Stimulated activated naive CD4-positive, alpha-beta T cell (primary cell): Measurements from ENCODE around the gene SRPK2.

Experiments
- DNase-seq, 6 experiments: peaks; one replicate each; lab custom pipeline; 2025; lab: John Stamatoyannopoulos, UW

SRPK2 gene

DNA sequence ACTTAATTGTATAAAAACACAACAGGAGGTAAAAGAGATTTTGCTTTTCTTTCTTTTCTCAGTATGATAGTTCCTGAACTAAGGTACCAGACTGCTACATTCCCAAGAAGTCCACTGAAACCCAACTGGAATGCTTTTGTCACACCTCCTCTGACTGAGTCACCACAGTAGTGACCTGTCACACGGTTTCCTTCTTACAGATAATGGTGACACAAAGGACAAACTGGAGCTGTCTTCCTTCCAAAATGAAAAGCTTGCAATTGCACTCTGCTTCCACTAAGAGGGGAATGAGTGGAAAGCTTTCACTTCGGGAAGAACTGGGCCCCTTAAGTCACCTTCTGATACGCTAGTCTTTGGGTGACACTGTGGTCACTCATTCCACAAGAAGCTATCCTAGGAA is 252.5 kb downstream of the SRPK2 start:
- no peak for DNase-seq

GRCh38 chr7:105133986-105134655 is 254.6 kb downstream of the SRPK2 start:
- no peak for DNase-seq

- DNase-seq: no peak
Observed at GRCh38 chr7:105133358-105133757, 255.4 kb downstream of the SRPK2 start.

GRCh38 chr7:105132835-105133234 is 255.9 kb downstream of the SRPK2 start:
- no peak for DNase-seq

DNA sequence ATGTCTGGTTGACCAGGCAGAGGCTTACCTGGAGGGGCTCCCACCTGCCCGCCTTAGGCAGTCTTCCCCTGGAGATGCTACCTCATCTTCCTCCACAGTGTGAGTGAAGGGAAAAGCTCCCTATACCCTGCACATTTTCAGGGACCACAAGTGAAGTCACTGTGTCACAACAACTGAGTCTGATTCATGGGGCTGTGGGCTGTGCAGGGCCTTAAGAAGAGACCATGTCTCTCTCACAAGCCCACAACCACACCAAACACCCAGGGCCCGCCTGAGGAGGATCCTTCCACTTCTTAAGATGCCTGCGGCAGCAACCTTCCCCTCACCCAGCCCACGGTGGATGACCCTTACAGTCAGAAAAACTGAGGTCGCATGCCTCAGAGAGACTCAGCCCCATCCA is 256.4 kb downstream of the SRPK2 start:
- DNase-seq: no peak

DNA sequence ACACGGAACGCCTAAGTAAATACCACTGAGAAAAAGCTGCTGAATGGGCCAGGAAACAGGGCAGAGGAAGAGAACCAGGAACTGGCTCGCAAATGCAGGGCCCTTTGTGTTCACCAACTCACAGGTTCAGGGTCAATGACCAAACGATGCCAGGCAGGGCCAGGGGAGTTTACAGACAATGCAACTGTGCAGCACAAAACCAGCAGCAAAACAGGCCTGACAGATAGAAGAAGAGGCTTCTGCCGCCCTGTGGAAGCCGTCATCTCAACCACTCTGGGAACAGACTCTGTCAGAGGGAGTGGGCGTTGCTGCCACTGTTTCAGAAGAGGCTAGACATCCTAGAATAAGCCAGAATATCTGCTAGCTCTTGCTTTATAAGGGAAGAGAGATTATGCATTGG is 256.8 kb downstream of the SRPK2 start:
- DNase-seq: no peak

GRCh38 chr7:105131033-105131656 is 257.6 kb downstream of the SRPK2 start:
- DNase-seq: no peak

DNA sequence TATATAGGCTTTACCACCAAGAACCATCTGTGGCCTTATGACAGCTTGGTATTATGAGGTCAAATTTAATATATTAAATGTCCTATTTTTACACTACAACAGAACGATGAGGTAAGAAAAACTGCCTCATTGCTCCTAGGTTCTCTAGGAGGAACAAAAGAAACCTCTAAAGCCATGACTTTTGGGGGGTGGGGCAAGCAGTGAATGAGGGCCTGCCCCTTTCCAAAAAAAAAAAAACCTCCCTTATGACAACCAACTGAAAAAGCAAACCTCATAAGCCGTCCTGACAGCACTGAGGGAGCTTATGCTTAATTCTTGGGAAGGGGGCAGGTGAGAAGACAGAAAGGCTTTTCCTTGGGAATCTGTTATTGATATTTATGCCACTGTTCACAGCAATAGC is 258.1 kb downstream of the SRPK2 start:
- no peak for DNase-seq

DNA sequence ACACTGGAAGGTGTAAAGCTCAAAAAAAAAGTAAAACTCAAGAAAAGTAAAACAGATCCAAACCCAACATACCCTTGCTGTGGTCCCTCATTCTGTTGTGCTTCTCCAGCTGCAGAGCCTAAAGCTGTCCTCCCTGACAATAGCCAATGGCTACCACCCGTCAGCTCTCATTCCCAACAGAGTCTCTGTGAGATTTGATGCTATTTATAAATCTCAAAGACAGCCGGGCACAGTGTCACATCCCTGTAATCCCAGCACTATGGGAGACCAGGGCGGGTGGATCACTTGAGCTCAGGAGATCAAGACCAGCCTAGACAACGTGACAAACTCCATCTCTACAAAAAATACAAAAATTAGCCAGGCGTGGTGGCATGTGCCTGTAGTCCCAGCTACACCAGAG is 258.7 kb downstream of the SRPK2 start:
- DNase-seq: no peak

DNA sequence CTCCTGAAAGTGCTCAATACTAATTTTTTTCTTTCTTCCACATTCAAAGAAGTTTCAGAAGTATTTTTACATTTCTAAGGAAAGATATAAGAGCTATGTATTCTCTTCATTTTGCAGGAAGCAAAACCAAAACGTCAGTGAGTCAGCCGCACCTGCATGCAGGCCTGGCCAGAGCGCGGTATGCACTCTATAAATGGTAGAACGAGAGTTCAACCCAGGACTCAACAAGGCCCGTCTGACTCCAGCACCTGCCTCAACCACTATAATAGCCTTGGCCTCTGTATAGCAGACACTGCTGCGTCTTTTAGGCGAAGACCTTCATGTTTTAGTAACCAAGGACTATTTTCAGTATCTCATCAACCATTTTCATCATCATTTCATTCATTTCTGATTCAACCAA is 261.5 kb downstream of the SRPK2 start:
- DNase-seq: no peak

DNA sequence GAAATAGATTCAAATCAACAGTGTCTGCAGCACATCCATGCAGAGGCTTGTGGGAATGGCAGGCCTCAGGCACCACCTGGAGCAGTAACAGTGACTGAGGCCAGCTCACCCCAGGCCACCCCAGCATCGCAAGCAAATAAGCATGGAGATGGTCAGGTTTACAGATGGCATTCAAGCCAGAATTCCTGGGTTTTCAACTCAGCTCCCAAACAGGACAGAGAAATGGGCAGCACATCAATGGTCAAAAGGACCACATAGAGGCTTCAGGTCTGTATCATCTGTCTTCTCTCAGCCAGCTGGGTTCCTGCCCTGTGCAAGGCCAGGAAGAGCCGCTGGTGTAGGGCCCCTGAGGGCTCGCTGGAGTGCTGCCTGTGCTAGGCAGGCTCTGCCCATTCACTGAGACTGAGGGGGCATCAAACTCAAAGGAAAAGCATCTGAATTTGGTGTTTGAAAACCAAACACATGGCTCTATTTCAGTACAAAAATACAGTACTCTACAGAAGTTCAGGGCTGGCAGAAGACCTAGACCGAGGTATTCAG is 262.2 kb downstream of the SRPK2 start:
- DNase-seq: no peak

- DNase-seq: no peak
Observed at GRCh38 chr7:105125745-105126144, 263.0 kb downstream of the SRPK2 start.

DNA sequence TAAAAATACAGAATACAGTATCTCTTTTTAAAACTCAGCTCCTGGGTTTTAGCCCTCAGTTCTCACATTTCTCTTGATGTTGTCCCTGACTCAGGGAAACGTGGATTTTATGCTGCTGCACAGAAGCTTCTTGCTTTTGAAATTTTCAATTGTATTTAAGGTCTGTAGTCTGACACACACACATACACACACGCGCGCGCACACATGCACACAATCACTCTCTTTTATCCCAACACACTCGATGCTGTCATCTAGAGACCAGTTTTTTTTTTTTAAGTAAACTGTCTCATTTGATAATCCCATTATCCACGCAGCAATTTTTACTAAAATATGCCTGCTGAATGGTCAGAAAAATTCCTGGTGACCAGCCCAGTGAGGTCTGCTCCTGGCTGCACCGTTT is 266.1 kb downstream of the SRPK2 start:
- no peak for DNase-seq

GRCh38 chr7:105118612-105119600 is 269.8 kb downstream of the SRPK2 start:
- DNase-seq: no peak

- DNase-seq: no peak
Observed at GRCh38 chr7:105112440-105113418, 276.0 kb downstream of the SRPK2 start.

DNA sequence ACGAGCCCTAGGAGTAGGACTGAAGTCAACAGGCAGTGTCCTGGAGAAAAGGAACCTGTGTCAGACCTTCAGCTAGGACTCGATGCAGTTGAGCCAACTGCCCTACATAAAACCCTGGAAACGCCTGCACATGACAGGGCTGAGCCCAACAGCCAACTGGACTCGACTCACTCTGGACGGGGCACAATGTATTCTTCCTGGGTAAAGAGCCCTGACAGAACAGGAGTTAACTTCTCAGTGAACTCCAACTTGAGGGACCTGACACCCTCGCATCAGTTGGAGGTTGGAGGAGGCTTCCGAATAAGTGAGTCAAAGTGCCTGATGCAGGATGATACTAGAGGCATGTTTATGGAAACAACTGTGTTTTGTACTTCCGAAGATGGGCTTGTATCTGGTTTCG is 281.3 kb downstream of the SRPK2 start:
- DNase-seq: no peak

DNA sequence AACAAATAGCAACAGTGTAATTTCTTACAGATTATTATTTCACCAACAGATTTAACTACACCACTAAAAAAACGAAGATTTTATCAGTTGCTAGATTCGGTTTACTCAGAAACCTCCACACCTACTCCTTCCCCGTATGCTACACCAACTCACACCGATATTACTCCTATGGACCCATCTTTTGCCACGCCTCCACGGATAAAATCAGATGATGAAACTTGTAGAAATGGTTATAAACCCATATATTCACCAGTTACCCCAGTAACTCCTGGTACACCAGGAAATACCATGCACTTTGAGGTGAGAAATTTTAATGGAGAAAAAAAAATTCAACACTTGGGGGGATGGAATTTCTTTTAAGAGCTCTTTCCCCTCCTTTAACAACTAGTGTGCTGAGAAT is 282.2 kb downstream of the SRPK2 start:
- no peak for DNase-seq

DNA sequence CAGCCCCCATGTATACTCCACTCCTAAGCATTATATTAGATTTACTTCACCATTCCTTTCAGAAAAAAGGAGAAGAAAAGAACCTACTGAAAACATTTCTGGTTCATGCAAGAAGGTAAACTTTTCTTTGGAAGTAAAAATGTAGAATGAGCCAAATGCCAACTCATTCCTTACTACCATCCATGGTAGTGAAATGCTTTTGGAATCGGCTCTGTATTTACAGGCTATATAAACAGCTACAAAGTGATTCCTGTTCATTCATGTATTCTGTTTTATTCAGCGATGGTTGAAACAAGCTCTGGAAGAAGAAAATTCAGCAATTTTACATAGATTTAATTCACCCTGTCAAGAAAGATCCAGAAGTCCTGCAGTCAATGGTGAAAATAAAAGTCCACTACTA is 283.1 kb downstream of the SRPK2 start:
- DNase-seq: no peak

DNA sequence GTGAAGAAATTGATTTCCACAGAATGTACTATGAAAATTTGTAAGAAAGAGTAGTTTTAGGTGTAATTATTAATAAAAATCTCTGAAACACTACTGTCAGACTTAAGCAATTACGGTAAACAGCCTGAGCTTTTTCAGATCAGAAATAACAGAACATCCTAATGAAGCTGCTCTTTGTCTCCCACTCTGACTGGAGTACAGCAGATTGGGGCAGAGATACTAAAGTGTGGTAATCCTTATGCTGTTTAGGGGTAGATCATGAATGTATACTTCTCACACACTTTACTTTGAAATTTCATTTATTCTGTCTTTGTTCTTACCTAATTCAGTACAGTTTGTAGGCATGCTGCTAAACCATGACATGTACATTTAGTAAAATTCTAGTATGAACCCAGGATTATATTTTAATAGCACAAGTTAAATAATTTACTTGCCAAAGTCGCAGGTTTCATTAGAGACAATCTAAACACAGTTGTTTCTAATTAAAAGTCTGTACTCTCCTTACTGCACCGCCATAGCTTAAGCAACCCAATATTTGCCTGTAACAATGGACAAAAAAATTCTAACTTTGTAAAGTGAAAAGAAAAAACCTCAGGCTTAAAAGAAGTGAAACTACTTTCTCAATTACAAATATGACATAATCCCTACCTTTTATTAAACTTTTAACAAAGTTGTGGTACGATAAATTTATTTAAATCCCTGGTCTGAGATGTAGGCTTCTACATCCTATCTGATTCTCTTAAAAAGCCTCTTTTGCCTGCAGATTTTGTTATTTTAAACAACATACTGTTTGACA is 286.0 kb downstream of the SRPK2 start:
- no peak for DNase-seq

DNA sequence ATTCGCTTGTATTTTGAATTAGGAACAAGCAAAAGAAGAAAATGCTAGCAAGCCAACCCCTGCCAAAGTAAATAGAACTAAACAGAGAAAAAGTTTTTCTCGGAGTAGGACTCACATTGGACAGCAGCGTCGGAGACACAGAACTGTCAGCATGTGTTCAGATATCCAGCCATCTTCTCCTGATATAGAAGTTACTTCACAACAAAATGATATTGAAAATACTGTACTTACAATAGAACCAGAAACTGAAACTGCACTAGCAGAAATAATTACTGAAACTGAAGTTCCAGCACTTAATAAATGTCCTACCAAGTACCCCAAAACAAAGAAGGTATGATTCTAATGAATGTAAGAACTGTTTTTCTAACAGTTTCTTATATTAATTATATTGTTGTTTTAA is 286.9 kb downstream of the SRPK2 start:
- DNase-seq: no peak
